ENCODE measurements around the gene DCP1A. TPM values are rescaled to one million over a fixed set of nuclear protein-coding genes. Genes with fewer than 3 reads are reported as not detected.

The DCP1A gene
- 5.5 to 7.7 TPM (median 7.1 TPM) in 5 replicates for total RNA-seq (2022; extraction: Qiagen RNA extraction; ENCODE audit: low read depth)

DNA sequence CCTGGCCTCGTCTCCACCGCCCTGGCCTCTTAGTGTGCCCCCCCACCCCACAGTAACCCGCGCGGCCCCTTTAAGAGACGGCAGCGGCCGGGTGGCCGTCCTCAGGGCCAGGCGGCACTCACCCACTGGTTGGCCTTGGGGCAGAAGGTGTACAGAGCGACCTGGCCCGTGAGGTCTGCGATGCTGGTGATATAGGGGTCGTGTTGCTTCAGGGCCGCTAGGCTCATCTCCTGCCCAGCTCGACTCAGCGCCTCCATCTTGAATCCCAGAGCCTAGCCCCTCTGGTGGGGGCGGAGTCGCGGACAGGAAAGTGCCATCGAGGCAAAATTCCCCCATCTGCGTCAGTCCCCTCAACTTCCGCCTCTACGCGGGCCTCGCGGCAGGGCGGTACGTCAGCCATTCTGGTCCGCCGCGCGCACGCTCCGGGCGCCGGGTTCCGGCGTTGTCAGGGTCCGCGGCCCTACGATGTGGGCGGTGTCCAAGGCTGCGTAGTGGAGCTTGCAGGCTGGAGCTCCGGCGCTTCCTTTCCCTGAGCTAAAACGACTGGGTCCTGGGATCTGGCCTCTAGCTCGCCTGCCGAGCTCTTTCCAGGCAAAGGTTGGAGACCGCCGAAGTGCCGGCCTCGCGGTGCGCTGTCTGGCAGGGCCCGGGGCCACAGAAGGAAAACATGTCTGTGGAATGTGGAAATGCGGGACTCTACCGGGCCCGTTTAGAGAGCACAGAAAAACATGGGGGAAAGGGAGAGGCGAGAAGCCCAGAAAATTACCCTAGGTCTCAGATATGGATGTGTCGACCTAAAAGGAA lies at the start of gene DCP1A:
DCP1A (minus strand) TSS at position 283 of the 804 bp plus-strand sequence; CDS start at position 257, 26 bp downstream.

DNA sequence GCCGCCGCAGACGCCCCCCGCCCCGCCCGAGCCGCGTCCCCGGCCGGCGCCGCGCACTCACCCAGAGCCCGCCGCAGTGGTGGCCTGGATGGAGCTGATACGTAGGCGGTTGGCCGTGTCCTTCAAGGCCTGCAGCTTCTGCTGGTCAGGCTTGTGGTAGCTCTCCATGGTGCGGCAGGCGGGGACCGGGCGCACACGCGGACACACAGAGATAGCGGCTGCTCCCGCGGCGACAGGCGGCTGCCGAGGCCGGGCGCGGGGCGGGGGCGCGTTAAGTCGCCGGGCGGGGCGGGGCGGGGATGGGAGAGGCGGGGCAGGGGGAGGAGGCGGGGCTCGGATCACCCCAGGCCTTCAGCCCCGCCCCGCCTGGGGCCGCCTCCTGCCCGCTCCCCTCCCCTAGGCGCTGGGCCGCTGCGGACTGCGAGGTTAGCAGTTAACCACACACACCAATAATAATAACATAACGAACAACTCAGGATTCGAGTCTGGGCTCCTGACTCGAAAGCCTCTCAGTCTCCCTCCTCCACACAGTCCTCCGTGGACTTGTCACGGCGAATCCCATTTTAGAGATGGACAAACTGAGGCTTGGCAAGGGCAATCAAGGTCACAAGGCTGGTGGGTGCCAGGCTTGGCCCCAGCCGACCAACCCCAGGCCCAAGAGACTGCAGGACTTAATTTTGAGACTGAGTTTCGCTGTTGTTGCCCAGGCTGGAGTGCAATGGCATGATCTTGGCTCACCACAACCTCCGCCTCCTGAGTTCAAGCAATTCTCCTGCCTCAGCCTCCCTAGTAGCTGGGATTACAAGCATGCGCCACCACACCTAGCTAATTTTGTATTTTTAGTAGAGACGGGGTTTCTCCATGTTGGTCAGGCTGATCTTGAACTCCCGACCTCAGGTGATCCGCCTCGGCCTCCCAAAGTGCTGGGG lies 91.3 kb downstream of the DCP1A start, which contains the start of gene TKT:
TKT (minus strand) TSS at position 248 of the 929 bp plus-strand sequence; CDS start at position 168, 80 bp downstream.

Other genes starting within 250 kb of the DCP1A start
- gene RFT1, start 217.1 kb downstream of the DCP1A start, total RNA-seq (2022; extraction: Qiagen RNA extraction; ENCODE audit: low read depth) = 18.7 to 28.7 TPM (median 27.0 TPM) in 5 replicates
- 28.0 to 35.2 TPM (median 31.3 TPM) in 5 replicates for gene PRKCD, start 186.3 kb downstream of the DCP1A start, total RNA-seq (2022; extraction: Qiagen RNA extraction; ENCODE audit: low read depth)
- 1,594 to 2,170 TPM (median 2,108 TPM) in 5 replicates for gene TKT, start 91.5 kb downstream of the DCP1A start, total RNA-seq (2022; extraction: Qiagen RNA extraction; ENCODE audit: low read depth)
- gene CACNA1D, start 147.1 kb upstream of the DCP1A start, total RNA-seq (2022; extraction: Qiagen RNA extraction; ENCODE audit: low read depth) = 0.61 to 1.2 TPM (median 0.85 TPM) in 5 replicates

All from A549 treated with GW870086 at 1 μM for 4 hours (cell line).